Kidney (tissue), 14 donors: ENCODE results near the gene AKR1A1. TPM values are rescaled to one million over a fixed set of nuclear protein-coding genes. Genes with fewer than 3 reads are reported as not detected.

Source experiments
- DNase-seq, 5 donors: peaks; one replicate each; pipeline ENCODE4 v3.0.0-alpha.2; 2013 to 2020
- FAIRE-seq: peaks from 2 replicates; lab custom pipeline; 2012; peaks lifted over from hg19 to GRCh38; lab: Jason Lieb, UNC
- H3K27ac ChIP-seq, 2 donors: one replicate each; pipeline ENCODE4 v1.7.0; 2013; ENCODE audit warnings: low read depth in 2 of 2, low read length in 2 of 2, inconsistent platforms in 1 of 2
- H3K27me3 ChIP-seq: one replicate; pipeline ENCODE4 v1.7.1; 2013; ENCODE audit warnings: low read length, inconsistent platforms; ENCODE audit not compliant: control insufficient read depth, insufficient read depth
- H3K36me3 ChIP-seq, 3 donors: one replicate each; pipeline versions ENCODE4 v1.7.0 to v1.7.1; 2013; ENCODE audit warnings: low read length in 3 of 3, control low read depth in 1 of 3, inconsistent platforms in 1 of 3; ENCODE audit not compliant: insufficient read depth in 3 of 3, control insufficient read depth in 2 of 3
- H3K4me1 ChIP-seq, 3 donors: one replicate each; pipeline versions ENCODE4 v1.7.0 to v1.7.1; 2013; ENCODE audit warnings: low read length in 3 of 3, inconsistent platforms in 1 of 3, low read depth in 1 of 3; ENCODE audit not compliant: control insufficient read depth in 2 of 3, insufficient read depth in 2 of 3
- H3K4me3 ChIP-seq, 3 donors: one replicate each; pipeline versions ENCODE4 v1.7.0 to v1.8.1; 2013; ENCODE audit warnings: low read length in 3 of 3, control low read depth in 1 of 3, inconsistent platforms in 1 of 3
- H3K9ac ChIP-seq, 3 donors: one replicate each; pipeline versions ENCODE4 v1.7.0 to v1.7.1; 2013; ENCODE audit warnings: low read length in 3 of 3, control low read depth in 1 of 3, inconsistent platforms in 1 of 3
- H3K9me3 ChIP-seq, 3 donors: one replicate each; pipeline versions ENCODE4 v1.7.0 to v1.7.1; 2013; ENCODE audit warnings: low read length in 3 of 3, control low read depth in 1 of 3, inconsistent platforms in 1 of 3; ENCODE audit not compliant: control insufficient read depth in 2 of 3, insufficient read depth in 1 of 3
- intact Hi-C: fragments of 100-400 bp; cut with DNase I; formaldehyde crosslinking; loops from one replicate; pipeline ENCODE4 v1.11.1; 2022
- polyA plus RNA-seq: library from polyadenylated mRNA; stranded (reverse); fragments of 350-450 nt; fragmentation: Illumina TruSeq; extraction: RNeasy Lipid Tissue Mini Kit (QIAGEN cat#74804); gene quantifications from one replicate; pipeline ENCODE4 v1.2.3, GENCODE V29; 2014; ENCODE audit warnings: low read depth, low replicate concordance; ENCODE audit not compliant: insufficient read depth
- total RNA-seq: library from RNA; stranded (reverse); fragmentation: NEBNext Ultra II Directional; extraction: Animal tissue kit (Norgen Biotek cat#: 25700); gene quantifications from one replicate; pipeline ENCODE4 v1.2.1, GENCODE V29; 2021
- TF ChIP-seq, protein P1 (sequence below): IDR thresholded peaks from 3 replicates; pipeline ENCODE4 v1.5.1; 2012; ENCODE audit warnings: mild to moderate bottlenecking, moderate library complexity, borderline replicate concordance; ENCODE audit not compliant: insufficient read depth; ENCODE audit errors: extremely low read depth
- donor health status: control.
- donor health status: control.
- donor health status: control.
- donor health status: control.
- donor health status: control.
- donor health status: DM: yes; HTN: yes; CAD: no.
- donor health status: Normal renal cell carcinoma (clear cell type).

Gene AKR1A1
- total and polyA plus RNA-seq, 2 donors from 2014 or later, result 147 to 431 TPM

DNA sequence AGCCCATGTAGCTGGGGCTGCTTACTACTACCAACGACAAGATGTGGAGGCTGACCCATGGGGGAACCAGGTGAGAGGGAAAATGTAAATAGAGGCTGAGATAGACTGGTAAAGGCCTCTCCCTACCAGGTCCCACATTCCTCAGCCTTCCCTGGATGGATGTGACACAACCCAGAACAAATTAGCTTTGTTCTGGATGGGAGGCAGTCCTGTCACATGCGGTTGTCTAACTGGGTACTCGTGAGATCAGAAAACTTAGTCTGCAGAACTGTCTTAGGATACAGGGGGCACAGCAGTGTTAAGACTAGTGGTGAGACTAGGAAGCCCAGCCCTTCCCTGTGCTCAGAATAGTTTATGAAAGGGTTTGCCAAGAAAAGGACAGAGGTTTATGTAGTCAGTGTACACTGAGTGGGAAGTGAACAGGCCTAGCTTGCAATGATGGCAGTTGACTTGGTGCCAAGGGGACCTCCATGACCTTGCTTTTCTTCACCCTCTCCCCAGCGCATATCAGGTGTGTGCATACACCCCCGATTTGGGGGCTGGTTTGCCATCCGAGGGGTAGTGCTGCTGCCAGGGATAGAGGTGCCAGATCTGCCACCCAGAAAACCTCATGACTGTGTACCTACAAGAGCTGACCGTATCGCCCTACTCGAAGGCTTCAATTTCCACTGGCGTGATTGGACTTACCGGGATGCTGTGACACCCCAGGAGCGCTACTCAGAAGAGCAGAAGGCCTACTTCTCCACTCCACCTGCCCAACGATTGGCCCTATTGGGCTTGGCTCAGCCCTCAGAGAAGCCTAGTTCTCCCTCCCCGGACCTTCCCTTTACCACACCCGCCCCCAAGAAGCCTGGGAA, 42.1 kb upstream of the AKR1A1 start:
- H3K9me3 ChIP-seq, result no peaks in the 10 kb centered on the region
- H3K27ac ChIP-seq, result no peak overlapping the region
- H3K27me3 ChIP-seq, result no peaks in the 10 kb centered on the region
- DNase-seq, result no peak
- H3K4me3 ChIP-seq, result no peak overlapping the region
- TF ChIP-seq, protein P1, sequence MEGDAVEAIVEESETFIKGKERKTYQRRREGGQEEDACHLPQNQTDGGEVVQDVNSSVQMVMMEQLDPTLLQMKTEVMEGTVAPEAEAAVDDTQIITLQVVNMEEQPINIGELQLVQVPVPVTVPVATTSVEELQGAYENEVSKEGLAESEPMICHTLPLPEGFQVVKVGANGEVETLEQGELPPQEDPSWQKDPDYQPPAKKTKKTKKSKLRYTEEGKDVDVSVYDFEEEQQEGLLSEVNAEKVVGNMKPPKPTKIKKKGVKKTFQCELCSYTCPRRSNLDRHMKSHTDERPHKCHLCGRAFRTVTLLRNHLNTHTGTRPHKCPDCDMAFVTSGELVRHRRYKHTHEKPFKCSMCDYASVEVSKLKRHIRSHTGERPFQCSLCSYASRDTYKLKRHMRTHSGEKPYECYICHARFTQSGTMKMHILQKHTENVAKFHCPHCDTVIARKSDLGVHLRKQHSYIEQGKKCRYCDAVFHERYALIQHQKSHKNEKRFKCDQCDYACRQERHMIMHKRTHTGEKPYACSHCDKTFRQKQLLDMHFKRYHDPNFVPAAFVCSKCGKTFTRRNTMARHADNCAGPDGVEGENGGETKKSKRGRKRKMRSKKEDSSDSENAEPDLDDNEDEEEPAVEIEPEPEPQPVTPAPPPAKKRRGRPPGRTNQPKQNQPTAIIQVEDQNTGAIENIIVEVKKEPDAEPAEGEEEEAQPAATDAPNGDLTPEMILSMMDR, result no peak
- peaks cover 0 to 2% (median 0%) of the 10 kb centered on the region in 3 donors for H3K4me1 ChIP-seq
- no peak overlapping the region for H3K9ac ChIP-seq
- H3K36me3 ChIP-seq, result peaks cover 0 to 33% (median 29%) of the 10 kb centered on the region in 3 donors
- intact Hi-C loops, result no loop called here
- no peak for FAIRE-seq

DNA sequence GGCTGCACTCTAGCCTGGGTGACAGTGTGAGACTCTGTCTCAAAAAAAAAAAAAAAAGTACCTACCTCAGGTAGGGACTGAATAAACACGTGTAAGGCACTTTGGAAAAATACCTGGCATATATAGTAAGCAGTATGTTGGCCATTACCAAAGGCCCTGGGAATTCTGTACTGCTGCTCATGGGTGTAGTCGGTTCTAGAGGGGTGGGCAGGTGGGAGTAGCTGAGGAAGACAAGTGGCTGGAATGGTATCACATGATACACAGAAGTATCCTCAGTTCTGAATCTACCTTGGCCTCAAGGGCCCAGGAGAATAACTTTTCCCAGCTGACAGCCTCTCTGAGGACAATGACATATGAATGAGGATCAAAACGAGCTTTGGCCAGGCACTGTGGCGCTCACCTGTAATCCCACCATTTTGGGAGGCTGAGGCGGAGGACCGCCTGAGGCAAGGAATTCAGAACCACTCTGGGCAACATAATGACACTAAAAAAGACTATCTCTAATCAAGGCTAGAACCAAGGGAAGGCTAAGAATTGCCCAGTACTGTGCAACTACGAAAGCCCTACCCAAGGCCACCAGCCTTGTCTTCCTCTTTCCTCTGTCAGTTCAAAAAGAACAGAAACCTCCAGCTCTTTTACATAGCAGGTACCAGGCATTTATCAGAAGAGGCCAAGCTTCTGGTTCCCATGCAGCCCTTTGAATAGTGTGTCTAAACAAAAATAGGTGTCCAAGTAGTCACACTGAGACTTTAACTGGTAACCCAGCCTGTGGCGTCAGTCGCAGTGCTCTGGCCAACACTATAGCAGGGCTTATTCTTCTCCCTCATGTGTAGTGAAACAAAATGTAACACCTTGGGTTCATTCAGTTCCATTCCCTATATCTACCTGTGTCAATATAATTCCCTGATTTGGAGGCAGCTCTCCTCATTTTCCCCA, 40.3 kb upstream of the AKR1A1 start:
- intact Hi-C loops, result loop anchor here (10.0 kb wide), 1 partner anchor 54 kb away; no protein-coding TSS in a partner anchor
- H3K4me1 ChIP-seq, result peaks cover 0 to 5% (median 0%) of the 10 kb centered on the region in 3 donors
- H3K27me3 ChIP-seq, result no peaks in the 10 kb centered on the region
- no peak overlapping the region for H3K27ac ChIP-seq
- DNase-seq (no peak), FAIRE-seq (no peak)
- H3K4me3 ChIP-seq, result no peak overlapping the region
- no peak overlapping the region for H3K9ac ChIP-seq
- TF ChIP-seq, protein P1, result no peak
- H3K36me3 ChIP-seq, result peaks cover 3 to 49% (median 40%) of the 10 kb centered on the region in 3 donors
- no peaks in the 10 kb centered on the region for H3K9me3 ChIP-seq

DNA sequence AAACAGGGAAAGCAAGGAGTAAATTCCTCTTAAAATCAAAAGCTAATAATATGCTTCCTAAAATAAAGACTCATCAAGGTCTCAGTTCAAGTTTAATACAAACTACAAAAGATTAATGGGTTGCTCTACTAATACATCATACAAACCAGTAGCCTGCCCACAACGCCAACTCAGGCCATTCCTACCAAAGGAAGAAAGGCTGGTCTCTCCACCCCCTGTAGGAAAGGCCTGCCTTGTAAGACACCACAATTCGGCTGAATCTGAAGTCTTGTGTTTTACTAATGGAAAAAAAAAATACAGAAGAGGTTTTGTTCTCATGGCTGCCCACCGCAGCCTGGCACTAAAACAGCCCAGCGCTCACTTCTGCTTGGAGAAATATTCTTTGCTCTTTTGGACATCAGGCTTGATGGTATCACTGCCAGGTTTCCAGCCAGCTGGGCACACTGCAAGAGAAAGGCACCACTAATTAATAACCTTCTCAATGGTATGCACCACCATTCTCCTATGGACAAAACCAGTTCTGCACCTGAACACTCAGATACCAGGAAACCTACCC, 39.6 kb upstream of the AKR1A1 start:
- Histone ChIP-seq H3K36me3 (peaks cover 5 to 54% (median 46%) of the 10 kb centered on the region in 3 donors), H3K4me3 (no peak overlapping the region), H3K27ac (no peak overlapping the region), H3K27me3 (no peaks in the 10 kb centered on the region), H3K4me1 (peaks cover 0 to 6% (median 0%) of the 10 kb centered on the region in 3 donors), H3K9ac (no peak overlapping the region), H3K9me3 (no peaks in the 10 kb centered on the region)
- intact Hi-C loops, result loop anchor here (10.0 kb wide), 1 partner anchor 54 kb away; no protein-coding TSS in a partner anchor
- TF ChIP-seq, protein P1, result no peak
- FAIRE-seq (no peak), DNase-seq (no peak)
